NCI-H1436 (cell line): ENCODE measurements around the gene DYNLT5.
"Not testable (repeated sequence)": the region's sequence is repeated elsewhere in the genome, so short reads cannot be mapped to it uniquely, and the experiment has no call there.

Source experiments
- DNase-seq: peaks from one replicate; lab custom pipeline; 2025; lab: John Stamatoyannopoulos, UW

The DYNLT5 gene

GRCh38 chr1:66788231-66788939 is 36.1 kb downstream of the DYNLT5 start:
- DNase-seq = no peak

- no peak for DNase-seq
Measured at GRCh38 chr1:66791621-66792610, 39.7 kb downstream of the DYNLT5 start.

GRCh38 chr1:66795839-66796238 is 43.6 kb downstream of the DYNLT5 start:
- not testable (repeated sequence) for DNase-seq

- no peak for DNase-seq
Measured at GRCh38 chr1:66809245-66809644, 57.0 kb downstream of the DYNLT5 start.

GRCh38 chr1:66809736-66810326 is 57.6 kb downstream of the DYNLT5 start:
- DNase-seq = no peak

- DNase-seq = no peak
Measured at GRCh38 chr1:66824771-66825170, 72.5 kb downstream of the DYNLT5 start.
